GM12878 (cell line): ENCODE data around the gene PDE12. TPM values are rescaled to one million over a fixed set of nuclear protein-coding genes. Genes with fewer than 3 reads are reported as not detected.

ENCODE experiments used
- ATAC-seq: fragments of 200-7000 bp; cut with Tn5 transposase; 3 replicates; pipeline ENCODE4 v1.9.1; 2020; ENCODE audit warnings: mild to moderate bottlenecking, moderate library complexity
- BruUV-seq: library from RNA; stranded (reverse); fragments of 400-500 nt; replicated peaks from 2 replicates; lab custom pipeline; 2021; lab: Mats Ljungman, UMichigan
- CTCF ChIA-PET: fragments of 300-600 bp; sonication (Branson Sonifier 250); formaldehyde crosslinking; extraction: SDS; loops from one replicate; lab custom pipeline; 2021; ENCODE audit warnings: inconsistent platforms; lab: Yijun Ruan, JAX
- POLR2A ChIA-PET: fragments of 350-600 bp; formaldehyde crosslinking; extraction: SDS; loops from one replicate; lab custom pipeline; 2021; ENCODE audit warnings: inconsistent platforms; lab: Charles Lee
- RAD21 ChIA-PET: fragments of 300-600 bp; sonication (Branson Sonifier 250); formaldehyde crosslinking; loops from one replicate; lab custom pipeline; 2023; ENCODE audit warnings: antibody characterized with exemption; ENCODE audit not compliant: unreplicated experiment; lab: Charles Lee
- SMC1A ChIA-PET: fragments of 300-600 bp; sonication (Branson Sonifier 250); formaldehyde crosslinking; loops from one replicate; lab custom pipeline; 2023; ENCODE audit not compliant: unreplicated experiment, uncharacterized antibody; lab: Charles Lee
- DNase-seq: peaks from one replicate; pipeline ENCODE4 v3.0.0-alpha.2; 2011; ENCODE audit warnings: low read depth, low spot score
- FAIRE-seq: peaks from 3 replicates; lab custom pipeline; 2011; peaks lifted over from hg19 to GRCh38; lab: Jason Lieb, UNC
- H2AFZ ChIP-seq: 2 replicates; pipeline ENCODE4 v1.6.0; 2011; ENCODE audit warnings: low read depth, low read length, control low read depth; ENCODE audit not compliant: control insufficient read depth
- H3K27ac ChIP-seq: 2 replicates; pipeline ENCODE4 v1.5.1; 2011; ENCODE audit warnings: control low read depth; ENCODE audit not compliant: control insufficient read depth, insufficient read depth
- H3K27me3 ChIP-seq, 2 experiments: replicated peaks in 1 of 2; 2 replicates each; pipeline versions ENCODE4 v1.6.0 to v1.6.1; 2011; ENCODE audit warnings: low read length in 1 of 2; ENCODE audit not compliant: control insufficient read depth in 2 of 2, insufficient read depth in 2 of 2
- H3K36me3 ChIP-seq, 2 experiments: 2 replicates each; pipeline ENCODE4 v1.5.1; 2011; ENCODE audit warnings: low read length in 1 of 2; ENCODE audit not compliant: control insufficient read depth in 2 of 2, insufficient read depth in 2 of 2
- H3K4me1 ChIP-seq: 2 replicates; pipeline ENCODE4 v1.6.1; 2011; ENCODE audit warnings: mild to moderate bottlenecking, low read length, moderate library complexity, mixed read lengths; ENCODE audit not compliant: control insufficient read depth, insufficient read depth
- H3K4me2 ChIP-seq: 2 replicates; pipeline ENCODE4 v1.6.0; 2011; ENCODE audit warnings: control low read depth; ENCODE audit not compliant: control insufficient read depth, insufficient read depth
- H3K4me3 ChIP-seq: fragments of 200-600 bp; sonication (generic); 2 replicates; pipeline ENCODE4 v1.5.1; 2016
- H3K79me2 ChIP-seq: 2 replicates; pipeline ENCODE4 v1.6.0; 2011; ENCODE audit warnings: low read length; ENCODE audit not compliant: control insufficient read depth, insufficient read depth
- H3K9ac ChIP-seq: 2 replicates; pipeline ENCODE4 v1.8.0; 2011; ENCODE audit warnings: low read length, control low read depth, mixed read lengths; ENCODE audit not compliant: control insufficient read depth, insufficient read depth
- H3K9me3 ChIP-seq: replicated peaks from 3 replicates; pipeline ENCODE4 v1.5.1; 2011; ENCODE audit warnings: mild to moderate bottlenecking, low read length; ENCODE audit not compliant: control insufficient read depth, insufficient read depth
- H4K20me1 ChIP-seq: 2 replicates; pipeline ENCODE4 v1.6.0; 2011; ENCODE audit not compliant: control insufficient read depth, insufficient read depth
- ATF3 ChIP-seq: IDR thresholded peaks from 2 replicates; pipeline ENCODE4 v1.6.1; 2011; ENCODE audit warnings: low read depth, mild to moderate bottlenecking, low read length, moderate library complexity, borderline replicate concordance; ENCODE audit errors: extremely low read depth
- BCLAF1 ChIP-seq: fragments of 450-650 bp; IDR thresholded peaks from 2 replicates; pipeline ENCODE4 v1.6.1; 2017; ENCODE audit warnings: antibody characterized with exemption, mild to moderate bottlenecking, moderate library complexity
- FOXK2 ChIP-seq: fragments of 450-650 bp; IDR thresholded peaks from 2 replicates; pipeline ENCODE4 v1.6.1; 2017; ENCODE audit warnings: mild to moderate bottlenecking, moderate library complexity
- SPI1 ChIP-seq: IDR thresholded peaks from 2 replicates; pipeline ENCODE4 v1.6.1; 2011; ENCODE audit warnings: low read depth, mild to moderate bottlenecking, low read length, moderate library complexity, borderline replicate concordance; ENCODE audit not compliant: insufficient read depth
- ZBTB33 ChIP-seq: fragments of 450-650 bp; IDR thresholded peaks from 2 replicates; pipeline ENCODE4 v1.6.1; 2017; ENCODE audit warnings: mild to moderate bottlenecking
- WGBS: methylation state at CpG from one replicate; pipeline ENCODE4 v1.1.6; 2016; ENCODE audit warnings: low lambda C conversion rate; ENCODE audit not compliant: insufficient replicate concordance, insufficient coverage; ENCODE audit errors: missing lambda C conversion rate; 5-methylcytosine and 5-hydroxymethylcytosine counted together
- in situ Hi-C: fragments of 300-500 bp; cut with MboI; formaldehyde crosslinking; loops from 9 replicates; pipeline ENCODE4 v1.14.3; 2018; ENCODE audit warnings: mixed read lengths
- intact Hi-C: fragments of 100-400 bp; cut with micrococcal nuclease; formaldehyde crosslinking; loops from one replicate; pipeline ENCODE4 v1.14.2; 2022; ENCODE audit not compliant: unreplicated experiment
- polyA plus RNA-seq, 11 experiments: library from polyadenylated mRNA; depleted of rRNA in 4 of 11; unstranded in 6 of 11; stranded (reverse) in 5 of 11; fragments of >200 nt; fragmentation: Nextera tagmentation in 4 of 11; fragmentation: Illumina TruSeq in 1 of 11; extraction: Ambion mirVana in 4 of 11; extraction: Trizol in 1 of 11; gene quantifications; 1 replicate in 1 of 11; 2 replicates in 10 of 11; pipeline versions ENCODE4 v1.2.1 to v1.2.3, GENCODE V29; 2011 to 2016; ENCODE audit warnings: inconsistent platforms in 2 of 11, missing spikeins in 2 of 11, low read depth in 1 of 11
- total RNA-seq, 4 experiments: library from RNA; depleted of rRNA in 3 of 4; stranded (reverse); fragments of >200 nt in 3 of 4; fragmentation: Illumina TruSeq in 1 of 4; extraction: Trizol in 1 of 4; gene quantifications; 2 replicates each; pipeline versions ENCODE4 v1.2.1 to v1.2.3, GENCODE V29; 2013 to 2021

PDE12 gene
- total and polyA plus RNA-seq, 10 of the 15 experiments (the other 5 are each of a cell fraction or from before 2014, with no cell fraction given), result 3.0 to 26.1 (median 17.4) TPM

- no peak for TF ChIP-seq ATF3
- no peak for TF ChIP-seq BCLAF1
- no peak for TF ChIP-seq ZBTB33
These were observed 17.6 kb upstream of the PDE12 start (continued) for GRCh38 chr3:57538465-57538864.

GRCh38 chr3:57544181-57545125, 11.6 kb upstream of the PDE12 start, which contains the start of gene DNAH12:
TSS of gene DNAH12 (minus strand) at chr3:57544344. CDS start at chr3:57542870, 1,474 bp downstream.
- ATAC-seq (peak; percentile 49; the same call in 2 of the 3 replicates), FAIRE-seq (peak; percentile 64), DNase-seq (no peak)
- BruUV-seq, result no TSS peak
- Histone ChIP-seq H3K27ac (no peak within 1 kb of the TSS), H4K20me1 (no peaks in the 10 kb centered on the region), H3K4me3 (no peak within 1 kb of the TSS), H2AFZ (no peak within 1 kb of the TSS; the same call in 1 of the 2 replicates), H3K4me1 (peaks cover 5% of the 10 kb centered on the region), H3K36me3 (no peaks in the 10 kb centered on the region), H3K9me3 (no peaks in the 10 kb centered on the region), H3K79me2 (no peaks in the 10 kb centered on the region), H3K4me2 (no peak within 1 kb of the TSS; the same call in 1 of the 2 replicates), H3K9ac (no peak within 1 kb of the TSS), H3K27me3 (no peaks in the 10 kb centered on the region)
- TF ChIP-seq FOXK2 (no peak), SPI1 (peak; percentile 58)
- ChIA-PET RAD21 (no interaction called here), POLR2A (no interaction called here), CTCF (interaction anchor here (0.6 to 1.1 kb wide), 2 partner anchors 72 to 147 kb away, joined by 3 read pairs; no protein-coding TSS in a partner anchor), SMC1A (no interaction called here)
- intact Hi-C loops, result no loop called here
- in situ Hi-C loops, result no loop called here
- WGBS, result 46% methylated on average over 20 of the region's 20 CpGs
